Measurements from ENCODE around the gene CKAP2.
"Not testable (repeated sequence)": the region's sequence is repeated elsewhere in the genome, so short reads cannot be mapped to it uniquely, and the experiment has no call there.

The CKAP2 gene

GRCh38 chr13:52451135-52451804 is 4.0 kb upstream of the CKAP2 start:
- DNase-seq (ENCODE audit: low read depth in 2 of 2, low spot score in 1 of 2), result no peak

DNA sequence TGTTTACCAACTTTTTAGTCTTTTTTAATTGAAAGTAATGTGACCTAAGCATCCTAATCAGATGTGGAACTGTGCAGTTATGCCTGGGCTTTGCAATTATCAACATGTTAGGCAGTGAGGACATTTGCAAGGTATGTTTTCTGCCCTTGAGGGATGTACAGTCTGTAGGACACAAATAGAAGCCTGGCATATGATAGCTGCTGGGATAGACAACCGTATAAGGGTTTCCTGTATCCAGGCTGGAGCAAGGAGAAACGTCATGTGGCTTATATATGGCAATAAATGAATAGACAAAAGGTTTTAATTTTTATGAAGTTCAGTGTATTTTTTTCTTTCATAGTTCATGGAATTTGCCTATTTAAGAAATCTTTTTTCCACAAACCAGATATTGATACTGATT is 2.8 kb upstream of the CKAP2 start:
- no peak for DNase-seq (ENCODE audit: low read depth in 2 of 2, low spot score in 1 of 2)

DNA sequence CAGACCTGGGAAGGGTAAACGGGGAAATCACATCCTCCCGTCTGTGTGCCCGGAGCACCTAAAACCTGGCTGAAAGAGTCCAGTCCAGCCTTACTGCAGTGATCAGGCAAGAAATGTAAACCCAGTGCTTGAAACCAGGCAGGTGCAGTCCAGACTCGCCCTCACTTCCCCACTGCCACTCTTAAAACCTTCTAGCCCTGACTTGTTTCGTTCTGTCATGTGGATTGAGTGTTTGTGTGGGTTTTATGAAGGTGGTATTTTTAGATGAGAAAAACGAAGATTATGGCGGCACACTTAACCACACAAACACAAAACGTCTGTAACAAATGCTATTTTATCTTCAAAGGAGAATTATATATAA is 839 bp upstream of the CKAP2 start:
- DNase-seq (ENCODE audit: low read depth in 2 of 2, low spot score in 1 of 2), result no peak

DNA sequence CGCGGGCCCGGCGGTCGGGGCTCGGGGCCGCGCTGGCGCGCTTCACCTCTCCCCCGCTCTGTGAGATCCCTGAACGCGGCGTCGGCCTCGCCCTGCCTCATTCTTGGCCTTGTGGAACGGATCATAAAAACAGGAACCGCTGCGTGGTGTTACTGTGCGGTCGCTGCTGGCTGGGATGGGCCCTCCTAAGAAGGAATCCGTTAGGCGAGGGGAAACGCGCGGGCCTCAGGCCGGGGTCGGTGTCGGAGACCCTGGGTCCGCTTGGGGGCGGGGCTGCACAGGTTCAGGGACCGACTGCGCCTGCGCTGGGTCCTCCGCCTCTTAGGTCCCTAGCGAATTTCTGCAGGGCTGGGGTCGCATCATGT is 381 bp downstream of the CKAP2 start:
- peak; percentile 53 to 66 for DNase-seq (ENCODE audit: low read depth in 2 of 2, low spot score in 1 of 2)

DNA sequence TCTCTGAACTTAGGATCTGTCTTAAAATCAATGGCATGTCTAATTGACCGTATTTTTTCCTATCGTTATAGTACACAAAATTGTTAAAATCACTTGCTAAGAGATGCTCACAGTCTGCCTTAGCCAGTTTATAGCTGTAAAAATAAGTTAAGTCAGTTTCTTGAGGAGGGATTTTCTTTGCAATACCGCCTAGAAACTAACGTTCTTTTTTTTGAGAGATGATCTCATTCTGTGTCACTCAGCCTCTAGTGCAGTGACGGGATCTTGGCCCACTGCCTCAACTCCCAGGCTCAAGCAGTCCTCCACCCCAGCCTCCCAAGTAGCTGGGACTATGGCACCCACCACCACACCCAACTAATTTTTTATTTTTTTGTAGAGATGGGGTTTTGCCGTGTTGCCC is 4.4 kb downstream of the CKAP2 start:
- DNase-seq (ENCODE audit: low read depth in 2 of 2, low spot score in 1 of 2), result no peak

GRCh38 chr13:52461265-52461664 is 6.0 kb downstream of the CKAP2 start:
- DNase-seq (ENCODE audit: low read depth in 2 of 2, low spot score in 1 of 2), result no peak

- DNase-seq (ENCODE audit: low read depth in 2 of 2, low spot score in 1 of 2), result no peak
Measured at GRCh38 chr13:52463526-52463925, 8.2 kb downstream of the CKAP2 start.

GRCh38 chr13:52468487-52468886 is 13.2 kb downstream of the CKAP2 start:
- DNase-seq (ENCODE audit: low read depth in 2 of 2, low spot score in 1 of 2), result not testable (repeated sequence)

- not testable (repeated sequence) for DNase-seq (ENCODE audit: low read depth in 2 of 2, low spot score in 1 of 2)
Measured at GRCh38 chr13:52480677-52481428, 25.6 kb downstream of the CKAP2 start.

GRCh38 chr13:52487078-52487477 is 31.8 kb downstream of the CKAP2 start:
- not testable (repeated sequence) for DNase-seq (ENCODE audit: low read depth in 2 of 2, low spot score in 1 of 2)

GRCh38 chr13:52488763-52489162 is 33.5 kb downstream of the CKAP2 start:
- not testable (repeated sequence) for DNase-seq (ENCODE audit: low read depth in 2 of 2, low spot score in 1 of 2)

DNA sequence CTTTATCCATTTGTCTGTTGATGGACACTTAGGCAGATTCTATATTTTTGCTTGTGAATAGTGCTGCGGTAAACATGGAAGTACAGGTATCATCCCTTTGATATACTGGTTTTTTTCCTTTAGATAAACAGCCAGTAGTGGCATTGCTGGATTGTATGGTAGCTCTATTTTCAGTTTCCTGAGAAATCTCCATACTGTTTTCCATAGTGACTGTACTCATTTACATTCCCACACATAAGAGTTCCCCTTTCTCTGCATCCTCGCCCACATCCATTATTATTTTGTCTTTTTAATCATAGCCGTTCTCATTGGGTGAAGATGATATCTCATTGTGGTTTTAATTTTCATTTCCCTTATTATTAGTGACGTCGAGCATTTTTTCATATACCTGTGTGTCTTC is 35.7 kb downstream of the CKAP2 start:
- not testable (repeated sequence) for DNase-seq (ENCODE audit: low read depth in 2 of 2, low spot score in 1 of 2)

DNA sequence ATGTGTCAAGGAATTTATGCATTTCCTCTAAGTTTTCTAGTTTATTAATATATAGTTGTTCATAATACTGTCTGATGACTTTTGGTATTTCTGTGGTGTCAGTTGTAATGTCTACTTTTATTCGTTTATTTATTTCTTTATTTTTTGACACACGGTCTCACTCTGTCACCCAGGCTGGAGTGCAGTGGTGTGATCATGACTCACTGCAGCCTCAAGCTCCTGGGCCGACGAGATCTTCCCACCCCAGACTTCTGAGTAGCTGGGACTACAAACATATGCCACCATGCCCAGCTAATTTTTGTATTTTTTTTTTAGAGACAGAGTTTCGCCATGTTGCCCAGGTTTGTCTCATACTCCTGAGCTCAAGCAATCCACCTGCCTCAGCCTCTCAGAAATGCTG is 39.0 kb downstream of the CKAP2 start:
- DNase-seq (ENCODE audit: low read depth in 2 of 2, low spot score in 1 of 2), result not testable (repeated sequence)

DNA sequence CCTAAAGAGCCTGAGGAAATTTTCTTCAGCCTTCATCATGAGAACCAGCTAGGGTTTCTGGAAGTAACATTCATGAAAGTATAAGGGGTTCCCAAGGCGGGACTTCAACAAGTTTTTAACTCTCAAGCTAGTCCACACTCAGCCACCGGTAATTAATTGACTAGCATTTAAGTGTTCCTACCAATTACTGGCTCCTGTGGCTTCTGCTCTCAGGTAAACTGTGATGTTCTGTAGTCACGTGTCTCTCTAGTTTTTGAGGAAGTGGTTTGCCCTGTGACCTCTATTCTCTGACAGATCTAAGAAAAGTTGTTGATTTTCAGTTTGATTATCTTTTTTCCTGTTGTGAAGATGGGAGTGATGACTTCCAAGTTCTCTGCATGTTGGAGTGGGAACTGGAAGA is 42.7 kb downstream of the CKAP2 start:
- DNase-seq (ENCODE audit: low read depth in 2 of 2, low spot score in 1 of 2), result not testable (repeated sequence)

- DNase-seq (ENCODE audit: low read depth in 2 of 2, low spot score in 1 of 2), result not testable (repeated sequence)
Measured at GRCh38 chr13:52502277-52502676, 47.0 kb downstream of the CKAP2 start.

DNA sequence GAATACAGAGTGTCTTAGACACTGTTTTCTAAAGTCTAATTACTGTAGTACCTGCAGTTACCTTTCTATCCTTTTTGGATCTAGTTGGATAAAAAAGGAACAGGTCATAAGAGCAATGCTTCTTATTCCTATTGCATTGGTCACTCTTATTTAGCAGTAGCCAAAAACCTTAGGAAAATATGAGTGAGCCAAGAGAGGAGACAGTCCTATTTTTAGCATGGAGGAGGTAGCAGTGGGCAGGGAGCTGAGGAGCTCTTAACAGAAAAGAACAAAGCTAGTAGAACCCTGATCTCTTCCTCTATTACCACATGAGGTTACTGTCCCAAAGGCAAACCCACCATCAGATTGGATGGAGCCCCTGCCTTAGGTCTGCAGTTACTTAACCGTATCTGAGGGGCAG is 50.6 kb downstream of the CKAP2 start:
- DNase-seq (ENCODE audit: low read depth in 2 of 2, low spot score in 1 of 2), result not testable (repeated sequence)

GRCh38 chr13:52509532-52509931 is 54.3 kb downstream of the CKAP2 start:
- DNase-seq (ENCODE audit: low read depth in 2 of 2, low spot score in 1 of 2), result not testable (repeated sequence)

- DNase-seq (ENCODE audit: low read depth in 2 of 2, low spot score in 1 of 2), result not testable (repeated sequence)
Measured at GRCh38 chr13:52510221-52510797, 55.0 kb downstream of the CKAP2 start.

- DNase-seq (ENCODE audit: low read depth in 2 of 2, low spot score in 1 of 2), result not testable (repeated sequence)
Measured at GRCh38 chr13:52511598-52511997, 56.3 kb downstream of the CKAP2 start.

DNA sequence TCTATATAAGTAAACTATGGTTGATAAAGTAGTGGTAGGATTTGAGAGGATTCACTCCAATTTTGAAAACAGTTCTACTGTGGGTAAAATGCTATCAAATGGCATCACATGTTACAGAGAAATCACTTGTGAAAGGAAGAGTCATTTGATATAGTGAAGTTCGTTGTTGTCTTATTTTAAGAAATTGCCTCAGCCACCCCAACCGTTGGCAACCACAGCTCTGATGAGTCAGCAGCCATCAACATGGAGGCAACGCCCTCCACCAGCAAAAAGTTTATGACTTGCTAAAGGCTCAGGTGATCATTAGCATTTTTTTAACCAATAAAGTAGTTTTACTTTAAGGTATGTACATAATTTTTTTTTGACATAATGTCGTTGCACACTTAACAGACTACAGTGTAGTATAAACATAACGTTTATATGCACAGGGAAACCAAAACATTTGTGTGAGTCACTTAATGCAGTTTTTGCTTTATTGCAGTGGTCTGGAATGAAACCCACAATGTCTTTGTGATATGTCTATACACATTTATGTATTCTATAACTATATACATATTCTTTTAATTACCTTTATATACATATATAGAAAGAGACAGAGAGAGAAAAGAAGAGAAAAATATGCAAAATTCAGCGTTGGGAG is 58.8 kb downstream of the CKAP2 start:
- DNase-seq (ENCODE audit: low read depth in 2 of 2, low spot score in 1 of 2), result not testable (repeated sequence)

DNA sequence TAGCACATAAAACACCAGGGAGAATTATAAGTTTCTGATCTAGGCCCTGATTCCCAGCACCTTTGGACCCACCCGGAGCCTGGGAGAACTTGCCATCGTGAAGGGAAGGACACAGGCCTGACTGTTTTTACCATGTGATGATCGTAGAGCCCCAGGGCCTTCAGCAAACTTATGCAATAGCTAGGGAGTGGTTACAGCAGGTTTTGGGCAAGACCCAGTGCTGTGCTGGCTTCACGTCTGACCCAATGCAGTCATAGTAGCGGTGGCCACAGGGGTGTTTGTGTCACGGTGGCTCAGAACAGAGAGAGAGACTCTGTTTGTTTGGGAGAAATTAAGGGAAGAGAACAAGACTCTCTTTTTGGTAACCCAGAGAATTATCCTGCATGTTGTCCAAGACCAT is 68.0 kb downstream of the CKAP2 start:
- DNase-seq (ENCODE audit: low read depth in 2 of 2, low spot score in 1 of 2), result not testable (repeated sequence)

Measured in stimulated activated CD8-positive, alpha-beta memory T cell treated with anti-CD3 and anti-CD28 coated beads, Interleukin-4, amount 100 ng/mL, for 4 hours (primary cell).